ENCODE measurements around the gene ZNF175. TPM values are rescaled to one million over a fixed set of nuclear protein-coding genes. Genes with fewer than 3 reads are reported as not detected.

The ZNF175 gene
- total and polyA plus RNA-seq, 5 donors from 2014 or later, result 0.88 to 5.2 (median 2.7) TPM

- H3K36me3 ChIP-seq (ENCODE audit: control insufficient read depth, insufficient read depth, low read length), result no peaks in the 10 kb centered on the region
- H3K27ac Mint-ChIP-seq, result peak overlapping the region; percentile 88 to 97 (median 90)
- DNase-seq (peak; percentile 91 to 97 (median 91)), ATAC-seq (ENCODE audit: low read depth in 2 of 2) (peak; percentile 100)
- no peak overlapping the region for H3K27ac ChIP-seq (ENCODE audit: insufficient read depth, low read length, poor library complexity, severe bottlenecking)
- peaks cover 14% of the 10 kb centered on the region for H3K36me3 Mint-ChIP-seq
- H3K4me3 ChIP-seq (ENCODE audit: low read depth, low read length), result peak overlapping the region; percentile 92
- H3K4me1 Mint-ChIP-seq, result peaks cover 0 to 34% (median 12%) of the 10 kb centered on the region in 4 donors
- no peaks in the 10 kb centered on the region for H3K27me3 ChIP-seq (ENCODE audit: control insufficient read depth, insufficient read depth, low read length)
- H3K4me3 Mint-ChIP-seq, result peak overlapping the region; percentile 91 to 99 (median 98)
- H3K4me1 ChIP-seq (ENCODE audit: control insufficient read depth, insufficient read depth, low read length, poor library complexity, severe bottlenecking), result peaks cover 14% of the 10 kb centered on the region
- H3K9me3 ChIP-seq (ENCODE audit: control insufficient read depth in 2 of 2, low read length in 2 of 2), result peaks cover 0 to 4% of the 10 kb centered on the region in 2 experiments
- H3K9me3 Mint-ChIP-seq, result peaks cover 0 to 19% (median 4%) of the 10 kb centered on the region in 7 donors
- no peaks in the 10 kb centered on the region for H3K27me3 Mint-ChIP-seq
Observed at GRCh38 chr19:51593969-51594773, 23.1 kb downstream of the ZNF175 start.

GRCh38 chr19:51594774-51595109 is 23.7 kb downstream of the ZNF175 start:
- ATAC-seq (ENCODE audit: low read depth in 2 of 2), result no peak
- Histone ChIP-seq H3K27ac (ENCODE audit: insufficient read depth, low read length, poor library complexity, severe bottlenecking) (no peak overlapping the region), H3K4me3 (ENCODE audit: low read depth, low read length) (peak overlapping the region; percentile 92), H3K9me3 (ENCODE audit: control insufficient read depth in 2 of 2, low read length in 2 of 2) (peaks cover 1 to 4% of the 10 kb centered on the region in 2 experiments), H3K27me3 (ENCODE audit: control insufficient read depth, insufficient read depth, low read length) (peaks cover under 1% of the 10 kb centered on the region), H3K36me3 (ENCODE audit: control insufficient read depth, insufficient read depth, low read length) (no peaks in the 10 kb centered on the region), H3K4me1 (ENCODE audit: control insufficient read depth, insufficient read depth, low read length, poor library complexity, severe bottlenecking) (peaks cover 14% of the 10 kb centered on the region)
- peaks cover 14% of the 10 kb centered on the region for H3K36me3 Mint-ChIP-seq
- peak overlapping the region; percentile 91 to 99 (median 98) for H3K4me3 Mint-ChIP-seq
- H3K4me1 Mint-ChIP-seq, result peaks cover 0 to 34% (median 12%) of the 10 kb centered on the region in 4 donors
- H3K9me3 Mint-ChIP-seq, result peaks cover 0 to 14% (median 3%) of the 10 kb centered on the region in 7 donors
- H3K27me3 Mint-ChIP-seq, result peaks cover 3% of the 10 kb centered on the region
- DNase-seq, result no peak
- H3K27ac Mint-ChIP-seq, result peak overlapping the region in 2 of 3 donors; percentile 88 to 90

GRCh38 chr19:51595190-51596175 is 24.4 kb downstream of the ZNF175 start:
- Mint-ChIP-seq H3K27ac (peak overlapping the region in 2 of 3 donors; percentile 62 to 90), H3K9me3 (peaks cover 0 to 13% (median 3%) of the 10 kb centered on the region in 7 donors), H3K36me3 (peaks cover 14% of the 10 kb centered on the region), H3K27me3 (peaks cover 11% of the 10 kb centered on the region), H3K4me3 (peak overlapping the region; percentile 45 to 98 (median 88)), H3K4me1 (peaks cover 0 to 38% (median 13%) of the 10 kb centered on the region in 4 donors)
- DNase-seq (no peak), ATAC-seq (ENCODE audit: low read depth in 2 of 2) (no peak)
- Histone ChIP-seq H3K27ac (ENCODE audit: insufficient read depth, low read length, poor library complexity, severe bottlenecking) (no peak overlapping the region), H3K27me3 (ENCODE audit: control insufficient read depth, insufficient read depth, low read length) (peaks cover 3% of the 10 kb centered on the region), H3K4me1 (ENCODE audit: control insufficient read depth, insufficient read depth, low read length, poor library complexity, severe bottlenecking) (peaks cover 14% of the 10 kb centered on the region), H3K4me3 (ENCODE audit: low read depth, low read length) (peak overlapping the region; percentile 92), H3K36me3 (ENCODE audit: control insufficient read depth, insufficient read depth, low read length) (no peaks in the 10 kb centered on the region), H3K9me3 (ENCODE audit: control insufficient read depth in 2 of 2, low read length in 2 of 2) (peaks cover 0 to 2% of the 10 kb centered on the region in 2 experiments)

- no peak overlapping the region for H3K27ac Mint-ChIP-seq
- ATAC-seq (ENCODE audit: low read depth in 2 of 2) (no peak), DNase-seq (no peak)
- Histone ChIP-seq H3K4me1 (ENCODE audit: control insufficient read depth, insufficient read depth, low read length, poor library complexity, severe bottlenecking) (peaks cover 13% of the 10 kb centered on the region), H3K27me3 (ENCODE audit: control insufficient read depth, insufficient read depth, low read length) (peaks cover 3% of the 10 kb centered on the region), H3K36me3 (ENCODE audit: control insufficient read depth, insufficient read depth, low read length) (no peaks in the 10 kb centered on the region), H3K4me3 (ENCODE audit: low read depth, low read length) (no peak overlapping the region), H3K27ac (ENCODE audit: insufficient read depth, low read length, poor library complexity, severe bottlenecking) (no peak overlapping the region), H3K9me3 (ENCODE audit: control insufficient read depth in 2 of 2, low read length in 2 of 2) (peaks cover 0 to 2% of the 10 kb centered on the region in 2 experiments)
- peaks cover 18% of the 10 kb centered on the region for H3K36me3 Mint-ChIP-seq
- H3K27me3 Mint-ChIP-seq, result peaks cover 27% of the 10 kb centered on the region
- H3K4me3 Mint-ChIP-seq, result peak overlapping the region in 1 of 4 donors; percentile 32
- peaks cover 0 to 34% (median 14%) of the 10 kb centered on the region in 4 donors for H3K4me1 Mint-ChIP-seq
- peaks cover 0 to 10% (median 1%) of the 10 kb centered on the region in 7 donors for H3K9me3 Mint-ChIP-seq
Observed at GRCh38 chr19:51598159-51598915, 27.3 kb downstream of the ZNF175 start.

GRCh38 chr19:51599084-51599483 is 28.0 kb downstream of the ZNF175 start:
- no peak overlapping the region for H3K4me3 ChIP-seq (ENCODE audit: low read depth, low read length)
- peaks cover 27% of the 10 kb centered on the region for H3K27me3 Mint-ChIP-seq
- H3K27me3 ChIP-seq (ENCODE audit: control insufficient read depth, insufficient read depth, low read length), result peaks cover 3% of the 10 kb centered on the region
- H3K4me3 Mint-ChIP-seq, result no peak overlapping the region
- H3K4me1 ChIP-seq (ENCODE audit: control insufficient read depth, insufficient read depth, low read length, poor library complexity, severe bottlenecking), result peaks cover 6% of the 10 kb centered on the region
- H3K36me3 ChIP-seq (ENCODE audit: control insufficient read depth, insufficient read depth, low read length), result no peaks in the 10 kb centered on the region
- H3K27ac Mint-ChIP-seq, result no peak overlapping the region
- peaks cover 0 to 11% (median 1%) of the 10 kb centered on the region in 7 donors for H3K9me3 Mint-ChIP-seq
- ATAC-seq (ENCODE audit: low read depth in 2 of 2) (no peak), DNase-seq (no peak)
- H3K4me1 Mint-ChIP-seq, result peaks cover 0 to 27% (median 9%) of the 10 kb centered on the region in 4 donors
- H3K9me3 ChIP-seq (ENCODE audit: control insufficient read depth in 2 of 2, low read length in 2 of 2), result peaks cover 0 to 2% of the 10 kb centered on the region in 2 experiments
- peaks cover 17% of the 10 kb centered on the region for H3K36me3 Mint-ChIP-seq
- no peak overlapping the region for H3K27ac ChIP-seq (ENCODE audit: insufficient read depth, low read length, poor library complexity, severe bottlenecking)

GRCh38 chr19:51600940-51601580 is 30.0 kb downstream of the ZNF175 start:
- Histone ChIP-seq H3K27ac (ENCODE audit: insufficient read depth, low read length, poor library complexity, severe bottlenecking) (no peak overlapping the region), H3K9me3 (ENCODE audit: control insufficient read depth in 2 of 2, low read length in 2 of 2) (peaks cover 0 to 2% of the 10 kb centered on the region in 2 experiments), H3K36me3 (ENCODE audit: control insufficient read depth, insufficient read depth, low read length) (no peaks in the 10 kb centered on the region), H3K4me3 (ENCODE audit: low read depth, low read length) (no peak overlapping the region), H3K4me1 (ENCODE audit: control insufficient read depth, insufficient read depth, low read length, poor library complexity, severe bottlenecking) (no peaks in the 10 kb centered on the region), H3K27me3 (ENCODE audit: control insufficient read depth, insufficient read depth, low read length) (peaks cover 3% of the 10 kb centered on the region)
- Mint-ChIP-seq H3K4me1 (peaks cover 0 to 8% (median 2%) of the 10 kb centered on the region in 4 donors), H3K36me3 (peaks cover 11% of the 10 kb centered on the region), H3K4me3 (no peak overlapping the region), H3K27me3 (peaks cover 34% of the 10 kb centered on the region), H3K27ac (no peak overlapping the region), H3K9me3 (peaks cover 0 to 7% (median 0%) of the 10 kb centered on the region in 7 donors)
- ATAC-seq (ENCODE audit: low read depth in 2 of 2) (no peak), DNase-seq (peak in 1 of 3 donors; percentile 12)

Measured in CD4-positive, CD25-positive, alpha-beta regulatory T cell (primary cell).